HepG2 (cell line): ENCODE measurements around the gene C20orf141. TPM values are rescaled to one million over a fixed set of nuclear protein-coding genes. Genes with fewer than 3 reads are reported as not detected.

ENCODE experiments used
- ARID4A ChIP-seq: sonication (generic); formaldehyde crosslinking; IDR thresholded peaks from 2 replicates; pipeline ENCODE4 v1.5.0; 2020; ENCODE audit warnings: mild to moderate bottlenecking, missing genetic modification reagents, borderline replicate concordance
- ELK4 ChIP-seq: sonication (generic); formaldehyde crosslinking; IDR thresholded peaks from 2 replicates; pipeline ENCODE4 v1.9.0; 2021; ENCODE audit warnings: missing genetic modification reagents, borderline replicate concordance
- FOXO1 ChIP-seq: sonication (generic); formaldehyde crosslinking; IDR thresholded peaks from 2 replicates; pipeline ENCODE4 v1.4.0; 2020; ENCODE audit warnings: missing genetic modification reagents
- HMGXB3 ChIP-seq: sonication (generic); formaldehyde crosslinking; IDR thresholded peaks from 2 replicates; pipeline ENCODE4 v1.4.0; 2020; ENCODE audit warnings: missing genetic modification reagents, borderline replicate concordance
- MIER2 ChIP-seq: IDR thresholded peaks from 2 replicates; pipeline ENCODE4 v1.6.1; 2016; ENCODE audit warnings: missing biosample characterization, missing genetic modification reagents
- NFKBIZ ChIP-seq: IDR thresholded peaks from 2 replicates; pipeline ENCODE4 v1.6.1; 2018; ENCODE audit warnings: missing genetic modification reagents, missing compliant biosample characterization
- SP2 ChIP-seq: sonication (generic); formaldehyde crosslinking; IDR thresholded peaks from 2 replicates; pipeline ENCODE4 v1.5.1; 2020; ENCODE audit warnings: mild to moderate bottlenecking, missing genetic modification reagents
- TP53 ChIP-seq: sonication (generic); formaldehyde crosslinking; conservative IDR thresholded peaks from 2 replicates; pipeline ENCODE4 v1.4.0; 2020; ENCODE audit warnings: missing genetic modification reagents
- ZNF629 ChIP-seq: sonication (generic); formaldehyde crosslinking; conservative IDR thresholded peaks from 2 replicates; pipeline ENCODE4 v1.5.0; 2020; ENCODE audit warnings: missing genetic modification reagents
- ZNF644 ChIP-seq: IDR thresholded peaks from 2 replicates; pipeline ENCODE4 v1.6.1; 2016; ENCODE audit warnings: low read depth
- ZNF704 ChIP-seq: sonication (generic); formaldehyde crosslinking; IDR thresholded peaks from 2 replicates; pipeline ENCODE4 v1.8.1; 2023; ENCODE audit warnings: mild to moderate bottlenecking, inconsistent platforms, moderate library complexity, missing genetic modification reagents, borderline replicate concordance
- ZNF710 ChIP-seq: sonication (generic); formaldehyde crosslinking; IDR thresholded peaks from 2 replicates; pipeline ENCODE4 v1.5.0; 2020; ENCODE audit warnings: mild to moderate bottlenecking, missing genetic modification reagents, borderline replicate concordance
- ZNF720 ChIP-seq: sonication (generic); formaldehyde crosslinking; IDR thresholded peaks from 2 replicates; pipeline ENCODE4 v1.4.0; 2020; ENCODE audit warnings: missing genetic modification reagents
- ZNF773 ChIP-seq: sonication (generic); formaldehyde crosslinking; IDR thresholded peaks from 2 replicates; pipeline ENCODE4 v1.4.0; 2020; ENCODE audit warnings: missing genetic modification reagents, borderline replicate concordance
- ZUFSP ChIP-seq: sonication (generic); formaldehyde crosslinking; IDR thresholded peaks from 2 replicates; pipeline ENCODE4 v1.9.0; 2021; ENCODE audit warnings: missing genetic modification reagents, mild to moderate bottlenecking, borderline replicate concordance
- polyA plus RNA-seq, 8 experiments: library from polyadenylated mRNA; depleted of rRNA in 3 of 8; stranded (reverse) in 7 of 8; unstranded in 1 of 8; fragments of >200 nt; fragmentation: Illumina TruSeq in 4 of 8; extraction: Trizol in 4 of 8; gene quantifications; 2 replicates each; pipeline versions ENCODE4 v1.2.1 to v1.2.3, GENCODE V29; 2011 to 2016; ENCODE audit warnings: low read depth in 4 of 8, missing spikeins in 1 of 8, mixed read lengths in 1 of 8; ENCODE audit not compliant: insufficient read depth in 1 of 8
- total RNA-seq, 5 experiments: library from RNA; depleted of rRNA; stranded (reverse); fragments of >200 nt; fragmentation: Illumina TruSeq; extraction: Trizol; gene quantifications; 2 replicates each; pipeline ENCODE4 v1.2.3, GENCODE V29; 2016; ENCODE audit warnings: low read depth in 1 of 5

C20orf141 gene
- total and polyA plus RNA-seq, 2 of the 13 experiments (the other 11 are each of a cell fraction or from before 2014, with no cell fraction given), result not detected

GRCh38 chr20:2773812-2774211 is 41.0 kb upstream of the C20orf141 start (continued):
- TF ChIP-seq ZNF704 (CRISPR knock-in tag) (no peak), TP53 (CRISPR knock-in tag) (no peak), NFKBIZ (CRISPR knock-in tag) (no peak), ZNF773 (CRISPR knock-in tag) (no peak), ZNF710 (CRISPR knock-in tag) (no peak), HMGXB3 (CRISPR knock-in tag) (no peak), SP2 (no peak), ZUFSP (CRISPR knock-in tag) (no peak), ZNF644 (CRISPR knock-in tag) (no peak), ZNF720 (CRISPR knock-in tag) (no peak), ELK4 (CRISPR knock-in tag) (no peak), ZNF629 (CRISPR knock-in tag) (no peak), MIER2 (no peak), FOXO1 (no peak), ARID4A (CRISPR knock-in tag) (0 out of 2 replicates have a peak, but pooled peaks have one; percentile 18)
